Measurements from ENCODE around the gene ARHGDIB.

DNA sequence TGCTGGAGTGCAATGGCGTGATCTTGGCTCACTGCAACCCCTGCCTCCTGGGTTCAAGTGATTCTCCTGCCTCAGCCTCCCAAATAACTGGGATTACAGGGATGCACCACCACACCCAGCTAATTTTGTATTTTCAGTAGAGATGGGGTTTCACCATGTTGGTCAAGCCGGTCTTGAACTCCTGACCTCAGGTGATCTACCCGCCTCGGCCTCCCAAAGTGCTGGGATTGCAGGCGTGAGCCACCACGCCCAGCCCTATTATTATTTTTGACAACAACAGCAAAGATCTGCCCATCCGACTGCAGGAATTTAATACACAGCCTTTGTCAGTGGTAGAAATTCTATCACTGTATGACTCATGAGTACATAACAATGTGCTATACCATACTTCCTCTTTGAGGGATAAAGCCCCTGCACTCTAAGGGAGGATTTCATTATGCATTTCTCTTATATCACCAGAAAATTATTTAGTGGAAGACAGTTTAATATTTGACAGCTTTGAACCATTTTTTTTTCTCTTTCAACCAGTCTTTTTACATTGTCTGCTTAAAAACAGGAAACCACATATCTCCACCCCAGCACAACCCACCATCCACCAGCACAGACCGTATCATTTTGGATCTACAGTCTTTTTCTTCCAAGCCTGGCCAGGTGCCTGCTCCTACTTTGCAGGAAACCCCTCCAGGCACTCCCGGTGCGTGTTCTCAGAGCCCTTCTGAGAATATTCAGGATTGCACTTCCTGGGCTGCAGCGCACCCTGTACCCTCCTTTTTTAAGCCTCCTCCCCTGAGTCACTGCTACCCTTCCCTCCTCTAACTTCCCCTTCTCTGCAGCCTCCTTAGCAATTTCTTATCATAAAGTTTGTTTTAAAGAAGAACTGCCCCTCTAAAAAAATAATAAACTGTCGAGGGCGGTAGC is 594 bp downstream of the ARHGDIB start:
- TF ChIP-seq, protein P1, sequence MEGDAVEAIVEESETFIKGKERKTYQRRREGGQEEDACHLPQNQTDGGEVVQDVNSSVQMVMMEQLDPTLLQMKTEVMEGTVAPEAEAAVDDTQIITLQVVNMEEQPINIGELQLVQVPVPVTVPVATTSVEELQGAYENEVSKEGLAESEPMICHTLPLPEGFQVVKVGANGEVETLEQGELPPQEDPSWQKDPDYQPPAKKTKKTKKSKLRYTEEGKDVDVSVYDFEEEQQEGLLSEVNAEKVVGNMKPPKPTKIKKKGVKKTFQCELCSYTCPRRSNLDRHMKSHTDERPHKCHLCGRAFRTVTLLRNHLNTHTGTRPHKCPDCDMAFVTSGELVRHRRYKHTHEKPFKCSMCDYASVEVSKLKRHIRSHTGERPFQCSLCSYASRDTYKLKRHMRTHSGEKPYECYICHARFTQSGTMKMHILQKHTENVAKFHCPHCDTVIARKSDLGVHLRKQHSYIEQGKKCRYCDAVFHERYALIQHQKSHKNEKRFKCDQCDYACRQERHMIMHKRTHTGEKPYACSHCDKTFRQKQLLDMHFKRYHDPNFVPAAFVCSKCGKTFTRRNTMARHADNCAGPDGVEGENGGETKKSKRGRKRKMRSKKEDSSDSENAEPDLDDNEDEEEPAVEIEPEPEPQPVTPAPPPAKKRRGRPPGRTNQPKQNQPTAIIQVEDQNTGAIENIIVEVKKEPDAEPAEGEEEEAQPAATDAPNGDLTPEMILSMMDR (conservative IDR thresholded peaks at IDR 0.05; ENCODE audit: low read length) = no peak
- TF ChIP-seq EZH2phosphoT487 (IDR thresholded peaks at IDR 0.05; ENCODE audit: borderline replicate concordance, low read depth, low read length) = no peak

All from OCI-LY7 (cell line).